ENCODE measurements around the gene RPS6KA2. TPM values are rescaled to one million over a fixed set of nuclear protein-coding genes. Genes with fewer than 3 reads are reported as not detected.

The RPS6KA2 gene
- total RNA-seq (72.6 and 75.8 TPM in 2 replicates), polyA plus RNA-seq (50.8 and 54.5 TPM in 2 replicates), polyA minus RNA-seq (156 and 158 TPM in 2 replicates), Bru-seq, nascent RNA (percentile 71 among the genes with signal in this experiment), BruChase-seq, experiment 1, labeled RNA remaining after a 6-hour chase (percentile 65 among the genes with signal in this experiment), BruChase-seq, experiment 2, labeled RNA remaining after a 2-hour chase (percentile 64 among the genes with signal in this experiment)
- polyA plus RNA-seq (2011; cell fraction: cytosol; rRNA removed): 55.6 and 63.8 TPM in 2 replicates
- polyA plus RNA-seq (2011; cell fraction: nucleus; rRNA removed): 54.4 and 62.9 TPM in 2 replicates
- 45.5 and 51.6 TPM in 2 replicates for polyA plus RNA-seq (2012)
- polyA minus RNA-seq (2011; cell fraction: cytosol; rRNA and poly(A)+ RNA removed): not detected
- polyA minus RNA-seq (2011; cell fraction: nucleus; rRNA and poly(A)+ RNA removed): 79.6 and 96.9 TPM in 2 replicates
- long read RNA-seq, full-length matches to known transcripts: 71 of 175 reads
- long read RNA-seq, partial matches to known transcripts: 21 of 175 reads
- long read RNA-seq, other reads (novel, unspliced or antisense): 83 of 175 reads

DNA sequence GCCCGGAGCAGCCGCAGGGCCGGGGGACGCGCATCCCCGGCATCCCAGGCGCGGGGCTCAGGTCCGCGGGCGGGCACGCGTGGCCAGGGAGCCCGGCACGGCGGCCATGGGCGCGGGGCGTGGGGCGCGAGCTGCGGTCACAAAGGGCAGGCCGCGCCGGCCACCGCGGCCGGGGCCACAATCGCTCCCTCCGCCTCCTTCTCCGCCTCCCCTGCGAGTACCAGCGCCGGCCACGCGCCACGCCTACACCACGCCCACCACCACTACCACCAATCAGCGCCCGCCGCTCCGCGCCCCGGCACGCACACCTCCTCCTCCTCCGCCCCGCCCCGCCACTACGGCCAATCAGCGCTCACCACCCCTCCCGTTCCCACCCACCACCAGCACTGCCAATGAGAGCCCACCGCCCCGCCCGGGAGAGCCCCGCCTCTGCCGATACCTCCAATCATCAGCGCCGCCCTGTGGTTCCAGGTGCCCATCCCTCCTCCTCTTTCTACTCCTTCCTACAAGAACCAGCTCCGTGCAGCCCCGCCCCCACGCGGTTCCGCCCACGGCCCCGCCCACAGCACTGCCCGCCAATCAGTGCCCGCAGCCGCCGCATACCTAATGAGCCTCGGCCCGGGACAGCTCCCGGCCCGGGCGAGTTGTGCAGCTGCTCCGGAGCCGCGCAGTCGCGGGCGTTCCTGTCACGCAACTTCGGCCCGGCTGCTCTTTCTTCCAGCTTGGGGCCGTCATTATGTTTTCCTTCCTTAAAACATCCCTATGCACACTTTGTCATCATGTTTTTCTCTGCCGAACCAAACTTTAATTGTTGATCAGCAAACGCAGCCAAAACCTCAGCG is at the start of gene RPS6KA2:
TSS of gene RPS6KA2 (minus strand) at position 219 of the 842 bp plus-strand sequence. CDS start 232 bp downstream, outside the sequence.
- Histone ChIP-seq H3K4me3 (replicated peaks in 1 of 3; ENCODE audit: insufficient read depth in 1 of 3, low read depth in 1 of 3, low read length in 3 of 3) (peak within 1 kb of the TSS; percentile 74 to 87 (median 83)), H3K4me1 (ENCODE audit: control insufficient read depth, extremely low read depth, insufficient read depth, low read length) (peaks cover 37% of the 10 kb centered on the region), H3K27me3 (ENCODE audit: control insufficient read depth in 2 of 2, insufficient read depth in 2 of 2, low read length in 2 of 2) (no peaks in the 10 kb centered on the region), H3K9me3 (replicated peaks; ENCODE audit: control insufficient read depth, insufficient read depth, low read length) (no peaks in the 10 kb centered on the region), H3K9me1 (replicated peaks; ENCODE audit: control insufficient read depth, extremely low read depth, insufficient read depth, low read length) (no peaks in the 10 kb centered on the region), H3K27ac (ENCODE audit: insufficient read depth, low read depth, low read length) (peak within 1 kb of the TSS; percentile 90), H3K36me3 (ENCODE audit: control insufficient read depth in 2 of 2, extremely low read depth in 1 of 2, insufficient read depth in 2 of 2, low read length in 2 of 2) (no peaks in the 10 kb centered on the region), H3K4me2 (ENCODE audit: insufficient read depth, low read length) (peak within 1 kb of the TSS; percentile 88), H2AFZ (ENCODE audit: low read depth, low read length) (peak within 1 kb of the TSS; percentile 38), H3K9ac (replicated peaks; ENCODE audit: extremely low read depth, insufficient read depth, low read length) (peak within 1 kb of the TSS; percentile 90), H4K20me1 (replicated peaks; ENCODE audit: control insufficient read depth, extremely low read depth, insufficient read depth, low read length) (no peaks in the 10 kb centered on the region), H3K79me2 (ENCODE audit: control insufficient read depth, insufficient read depth, low read length) (peaks cover 25% of the 10 kb centered on the region)
- POLR2A ChIA-PET: interaction anchor here (0.6 to 3.0 kb wide), 15 partner anchors 11 to 247 kb away, joined by 3 to 17 read pairs (median 3); no protein-coding TSS in a partner anchor
- BruUV-seq (replicated peaks): no TSS peak
- dilution Hi-C loops (cut with MboI; ENCODE audit: extremely low pct_ligation_motif_present, low sequenced_read_pairs): no loop called here
- CTCF ChIA-PET: interaction anchor here (0.6 to 2.9 kb wide), 14 partner anchors 12 to 1408 kb away, joined by 3 to 15 read pairs (median 4); no protein-coding TSS in a partner anchor
- intact Hi-C loops (cut with micrococcal nuclease): loop anchor here (1.0 to 5.0 kb wide), 16 partner anchors 12 to 372 kb away; partner anchors contain the start of genes CEP43, RAMACL, RNASET2 and SFT2D1
- FAIRE-seq (peak; percentile 84), DNase-seq (ENCODE audit: low read depth, low spot score) (peak; percentile 100)
- no peak for TF ChIP-seq JUN (IDR thresholded peaks at IDR 0.05; ENCODE audit: borderline replicate concordance, insufficient read depth, insufficient read length, low read depth)
- TF ChIP-seq POLR2AphosphoS5 (IDR thresholded peaks at IDR 0.05; ENCODE audit: insufficient read depth, low read depth, low read length): peak; percentile 48
- no peak for TF ChIP-seq FOS (IDR thresholded peaks at IDR 0.05; ENCODE audit: borderline replicate concordance, insufficient read depth, low read length)
- TF ChIP-seq MYC (IDR thresholded peaks at IDR 0.05; ENCODE audit: low read depth, low read length): no peak
- peak; percentile 90 for TF ChIP-seq POLR2A (IDR thresholded peaks at IDR 0.05; ENCODE audit: low read depth, low read length)
- TF ChIP-seq, protein P1, sequence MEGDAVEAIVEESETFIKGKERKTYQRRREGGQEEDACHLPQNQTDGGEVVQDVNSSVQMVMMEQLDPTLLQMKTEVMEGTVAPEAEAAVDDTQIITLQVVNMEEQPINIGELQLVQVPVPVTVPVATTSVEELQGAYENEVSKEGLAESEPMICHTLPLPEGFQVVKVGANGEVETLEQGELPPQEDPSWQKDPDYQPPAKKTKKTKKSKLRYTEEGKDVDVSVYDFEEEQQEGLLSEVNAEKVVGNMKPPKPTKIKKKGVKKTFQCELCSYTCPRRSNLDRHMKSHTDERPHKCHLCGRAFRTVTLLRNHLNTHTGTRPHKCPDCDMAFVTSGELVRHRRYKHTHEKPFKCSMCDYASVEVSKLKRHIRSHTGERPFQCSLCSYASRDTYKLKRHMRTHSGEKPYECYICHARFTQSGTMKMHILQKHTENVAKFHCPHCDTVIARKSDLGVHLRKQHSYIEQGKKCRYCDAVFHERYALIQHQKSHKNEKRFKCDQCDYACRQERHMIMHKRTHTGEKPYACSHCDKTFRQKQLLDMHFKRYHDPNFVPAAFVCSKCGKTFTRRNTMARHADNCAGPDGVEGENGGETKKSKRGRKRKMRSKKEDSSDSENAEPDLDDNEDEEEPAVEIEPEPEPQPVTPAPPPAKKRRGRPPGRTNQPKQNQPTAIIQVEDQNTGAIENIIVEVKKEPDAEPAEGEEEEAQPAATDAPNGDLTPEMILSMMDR (IDR thresholded peaks at IDR 0.05; ENCODE audit: extremely low read depth in 1 of 2, insufficient read depth in 1 of 2, low read depth in 1 of 2, low read length in 2 of 2): peak in 1 of 2 donors; percentile 16
- TF ChIP-seq GATA2 (IDR thresholded peaks at IDR 0.05; ENCODE audit: insufficient read depth, insufficient read length, low read depth, low read length): no peak
- no peak for TF ChIP-seq MAX (IDR thresholded peaks at IDR 0.05; ENCODE audit: insufficient read depth, insufficient read length)
- no peak for TF ChIP-seq EZH2 (IDR thresholded peaks at IDR 0.05; ENCODE audit: borderline replicate concordance, low read depth, low read length, severe bottlenecking)

All from endothelial cell of umbilical vein (primary cell).